ENCODE data around the gene GPC6.

GPC6 gene

DNA sequence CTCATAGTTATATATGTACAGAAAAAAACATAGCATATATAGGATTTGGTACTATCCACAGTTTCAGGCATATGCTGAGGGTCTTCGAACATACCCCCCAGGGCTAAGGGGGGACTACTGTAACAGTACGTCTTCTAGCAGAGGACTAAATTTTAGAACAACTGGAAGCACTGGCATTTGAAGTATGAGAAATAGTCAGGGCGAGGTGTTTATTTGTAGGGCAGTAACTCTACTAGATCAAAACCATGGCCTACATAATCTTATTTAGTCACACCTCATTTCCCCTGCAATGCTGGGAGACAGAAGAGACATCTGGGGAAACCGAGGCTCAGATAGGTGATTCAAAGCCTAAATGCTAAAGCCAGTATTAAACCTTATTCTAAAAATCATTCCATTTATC is 1007.2 kb downstream of the GPC6 start:
- DNase-seq = no peak

- DNase-seq = no peak
Observed at GRCh38 chr13:94234738-94235137, 1008.1 kb downstream of the GPC6 start.

GRCh38 chr13:94236132-94236531 is 1009.5 kb downstream of the GPC6 start:
- DNase-seq = no peak

DNA sequence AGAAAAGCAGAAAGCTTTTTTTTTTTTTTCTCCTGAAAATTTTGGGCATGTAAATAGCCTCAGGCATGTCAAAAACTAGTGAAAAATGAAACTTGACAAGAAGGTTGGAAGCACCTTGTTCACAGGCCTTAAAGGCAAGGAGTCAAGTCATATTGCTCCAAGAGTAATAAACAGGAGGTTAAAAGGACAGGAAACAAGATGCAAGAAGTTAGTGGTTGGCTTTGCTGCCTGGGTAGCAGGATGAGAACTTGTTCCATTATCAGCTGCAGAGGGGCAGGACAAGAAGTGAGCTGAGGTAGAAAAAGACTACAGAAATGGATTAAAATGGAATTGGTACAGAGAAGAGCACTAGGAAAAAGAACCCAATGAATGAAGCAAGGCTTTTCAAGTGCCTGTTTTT is 1010.3 kb downstream of the GPC6 start:
- DNase-seq = no peak

GRCh38 chr13:94239135-94239534 is 1012.5 kb downstream of the GPC6 start:
- DNase-seq = no peak

DNA sequence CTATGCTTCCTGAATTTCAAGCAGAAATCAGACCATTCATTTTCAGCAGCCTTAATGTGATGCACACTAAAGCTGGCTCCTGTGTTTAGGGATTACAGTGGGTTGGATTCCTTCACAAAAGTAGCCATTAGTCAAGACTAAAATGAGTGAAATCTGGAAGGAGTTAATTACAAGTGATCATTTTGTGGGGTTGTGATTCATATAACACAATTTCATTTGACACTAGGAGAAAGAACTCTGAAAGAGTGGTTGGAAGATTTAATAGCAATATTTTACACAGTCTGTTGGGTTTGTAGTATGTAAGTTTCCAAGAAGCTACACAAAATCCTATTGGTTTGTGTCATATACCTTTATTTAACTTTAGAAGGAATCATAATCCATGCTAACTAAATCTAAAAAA is 1015.9 kb downstream of the GPC6 start:
- no peak for DNase-seq

GRCh38 chr13:94243551-94243950 is 1016.9 kb downstream of the GPC6 start:
- DNase-seq = no peak

GRCh38 chr13:94246495-94246894 is 1019.9 kb downstream of the GPC6 start:
- no peak for DNase-seq

DNA sequence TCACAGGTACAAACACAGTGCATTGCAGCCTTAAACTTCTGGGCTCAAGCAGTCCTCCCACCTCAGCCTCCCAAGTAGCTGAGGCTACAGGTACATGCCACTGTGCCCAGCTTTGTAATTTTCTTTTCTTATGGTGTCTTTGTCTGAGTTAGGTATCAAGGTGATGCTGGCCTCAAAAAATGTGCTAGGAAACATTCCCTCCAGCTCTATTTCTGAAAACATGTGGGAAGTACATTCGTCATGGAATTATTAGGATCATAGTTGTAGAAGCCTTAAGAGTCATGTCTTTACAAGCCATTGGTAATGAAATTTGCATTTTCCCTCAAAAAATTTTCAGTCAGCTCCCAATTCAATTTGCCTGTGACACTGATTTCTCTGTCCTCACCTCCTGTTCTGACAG is 1021.3 kb downstream of the GPC6 start:
- DNase-seq = no peak

DNA sequence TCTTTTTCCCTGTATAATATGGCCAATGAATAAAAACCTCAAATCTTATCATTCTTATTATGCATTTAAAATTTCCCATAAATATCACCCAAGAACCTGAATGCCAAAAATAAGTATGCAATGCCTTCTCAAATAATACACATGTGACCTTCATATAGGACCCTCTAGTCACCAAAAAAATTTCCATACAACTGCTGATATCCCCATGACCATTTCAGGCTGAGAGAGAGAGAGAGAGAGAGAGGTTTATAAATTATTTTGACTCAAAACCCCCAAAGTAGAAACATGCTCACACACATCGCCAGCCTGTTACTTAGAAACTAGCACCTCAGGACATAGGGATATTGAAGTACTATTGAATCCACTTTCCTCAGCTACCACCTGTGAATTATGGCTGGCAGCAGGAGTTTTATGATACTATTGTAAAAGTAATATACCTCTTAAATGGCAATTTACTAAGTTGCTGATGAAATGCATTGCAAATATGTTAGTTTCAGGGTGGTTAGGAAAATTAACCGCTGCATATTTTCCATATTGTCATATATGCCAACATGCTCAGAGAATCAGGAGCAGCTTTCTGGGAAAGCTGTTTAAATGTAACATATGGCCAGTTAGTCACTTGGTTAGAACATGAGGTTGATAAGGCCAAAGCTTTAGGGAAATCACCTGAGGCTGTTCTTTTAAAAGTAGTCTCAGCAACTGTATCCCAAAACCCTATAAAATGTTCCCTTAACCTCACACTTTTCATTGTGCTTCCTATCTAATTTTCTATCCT is 1022.0 kb downstream of the GPC6 start:
- no peak for DNase-seq

DNA sequence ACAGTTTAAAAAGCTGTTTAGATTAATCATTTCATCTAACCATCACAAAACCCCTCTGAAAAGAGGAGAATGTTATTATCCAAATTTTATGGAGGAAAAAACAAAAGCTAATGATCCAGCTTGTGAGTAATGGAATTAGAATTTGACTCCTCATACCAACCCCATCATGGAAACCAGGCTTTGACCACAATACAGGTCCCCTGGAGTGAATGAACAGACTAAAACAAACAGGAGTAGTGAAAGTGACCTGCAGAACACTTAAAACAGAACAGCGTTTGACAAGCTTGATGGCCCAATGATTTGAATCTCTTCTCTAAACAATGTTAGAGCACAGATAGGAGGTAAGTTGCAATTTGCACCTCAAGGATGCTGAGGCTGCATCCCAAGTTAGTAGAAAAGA is 1022.9 kb downstream of the GPC6 start:
- DNase-seq = peak; percentile 29

DNA sequence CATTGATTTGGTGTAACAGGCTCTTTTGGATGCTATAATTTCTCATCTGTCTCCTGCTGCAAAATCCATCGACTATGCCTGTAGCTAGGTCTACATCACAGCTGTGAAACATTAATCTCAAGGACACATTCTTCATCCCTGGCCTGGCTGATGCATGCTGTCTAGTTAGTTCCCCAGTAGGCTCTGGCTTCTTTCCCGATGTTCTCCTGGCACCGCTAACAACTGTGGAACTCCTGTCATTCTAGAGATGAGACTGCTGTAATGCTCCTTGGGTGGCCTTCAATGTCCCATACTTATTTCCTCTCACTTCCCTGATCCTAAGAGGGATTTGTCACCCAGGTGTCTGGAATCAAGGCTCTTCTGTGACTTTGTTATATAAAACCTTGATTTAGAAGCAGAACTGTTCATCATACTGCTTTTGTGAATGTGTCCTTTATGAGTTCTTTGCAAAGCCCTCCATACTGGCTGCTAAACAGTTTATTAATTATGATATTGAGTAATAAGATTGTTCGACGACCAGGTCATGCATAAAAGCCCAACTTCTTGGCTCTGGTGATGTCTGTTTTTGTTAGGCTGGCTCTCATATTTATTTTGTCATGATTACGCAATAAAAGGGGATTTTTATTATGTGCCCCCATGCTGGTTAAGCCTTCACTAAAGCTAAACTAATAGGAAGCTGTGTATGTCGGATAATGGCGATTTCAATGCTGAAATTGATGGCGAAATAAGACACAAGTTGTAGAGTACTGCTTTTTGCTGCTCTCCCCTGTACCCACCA is 1025.4 kb downstream of the GPC6 start:
- no peak for DNase-seq

DNA sequence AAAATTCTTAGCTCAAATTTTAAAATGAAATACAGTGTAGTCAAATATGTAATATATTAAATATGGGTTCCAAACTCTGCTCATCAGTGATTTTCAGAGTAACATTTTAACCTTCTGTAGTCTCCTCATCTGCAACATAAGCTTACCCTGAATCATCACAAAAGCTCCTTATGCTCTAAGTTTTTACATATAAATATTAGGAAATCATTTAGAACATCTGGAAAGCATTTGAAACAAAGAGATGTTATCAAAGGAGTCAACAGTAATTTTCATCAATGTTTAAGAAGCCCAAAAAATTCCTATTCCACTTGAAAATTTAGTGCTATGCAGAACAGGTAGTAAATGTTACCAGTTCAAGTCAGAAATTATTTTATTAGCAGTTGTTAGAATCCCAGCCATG is 1028.1 kb downstream of the GPC6 start:
- no peak for DNase-seq

DNA sequence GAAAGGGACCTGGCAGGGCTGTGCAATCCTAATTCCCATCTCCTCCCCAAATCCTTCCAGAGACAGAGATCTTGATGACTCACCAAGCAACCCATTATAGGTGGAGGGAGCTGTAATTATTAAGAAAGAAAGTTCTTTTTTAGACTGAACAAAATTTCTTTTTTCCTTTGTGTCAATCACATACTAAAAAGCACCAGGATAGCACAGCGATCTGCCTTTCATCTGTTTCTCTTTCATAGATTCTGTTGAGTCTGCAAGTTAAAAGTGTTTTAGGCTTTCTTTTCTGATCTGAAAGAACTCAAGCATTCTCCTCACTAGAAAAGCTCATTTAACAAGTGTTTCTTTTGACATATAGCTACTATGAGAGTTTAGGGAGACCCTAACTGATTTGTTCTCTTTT is 1030.1 kb downstream of the GPC6 start:
- no peak for DNase-seq

DNA sequence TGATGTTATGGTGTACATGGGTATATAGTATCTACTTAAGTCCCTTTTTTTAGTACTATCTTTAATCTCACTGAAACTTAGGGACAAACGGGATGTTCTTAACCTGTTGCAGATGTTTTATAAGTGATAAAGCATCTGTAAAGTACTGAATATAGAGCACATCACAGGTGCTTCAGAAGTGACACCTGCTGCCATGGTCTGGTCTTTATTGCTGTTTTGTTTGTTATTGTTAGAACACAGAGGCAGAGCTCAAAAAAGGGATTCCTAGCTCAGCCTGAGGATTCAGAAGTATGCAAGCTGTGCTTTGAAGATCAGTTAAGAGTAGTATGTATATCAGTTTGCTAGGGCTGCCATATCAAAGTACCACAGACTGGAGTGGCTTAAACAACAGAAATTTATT is 1033.4 kb downstream of the GPC6 start:
- no peak for DNase-seq

DNA sequence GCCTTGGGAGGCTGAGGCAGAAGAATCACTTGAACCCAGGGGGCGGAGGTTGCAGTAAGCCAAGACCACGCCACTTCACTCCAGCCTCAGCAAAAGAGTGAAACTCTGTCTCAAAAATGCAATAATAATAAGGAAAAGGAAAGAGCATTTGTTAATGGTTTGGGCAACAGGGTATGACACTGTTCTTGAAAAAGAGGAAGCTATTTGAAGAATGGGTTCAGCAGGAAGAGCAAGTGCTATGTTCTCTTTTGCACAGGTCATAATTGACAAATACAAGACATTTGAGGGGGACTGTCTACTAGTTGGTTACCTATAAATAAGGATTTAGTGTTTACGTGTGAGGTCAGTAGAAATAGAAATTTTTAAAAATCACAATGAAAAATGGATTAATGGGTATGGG is 1034.6 kb downstream of the GPC6 start:
- no peak for DNase-seq

GRCh38 chr13:94263038-94263437 is 1036.4 kb downstream of the GPC6 start:
- DNase-seq = no peak

GRCh38 chr13:94267581-94268366 is 1041.2 kb downstream of the GPC6 start:
- no peak for DNase-seq

GRCh38 chr13:94268661-94269060 is 1042.1 kb downstream of the GPC6 start:
- DNase-seq = no peak

DNA sequence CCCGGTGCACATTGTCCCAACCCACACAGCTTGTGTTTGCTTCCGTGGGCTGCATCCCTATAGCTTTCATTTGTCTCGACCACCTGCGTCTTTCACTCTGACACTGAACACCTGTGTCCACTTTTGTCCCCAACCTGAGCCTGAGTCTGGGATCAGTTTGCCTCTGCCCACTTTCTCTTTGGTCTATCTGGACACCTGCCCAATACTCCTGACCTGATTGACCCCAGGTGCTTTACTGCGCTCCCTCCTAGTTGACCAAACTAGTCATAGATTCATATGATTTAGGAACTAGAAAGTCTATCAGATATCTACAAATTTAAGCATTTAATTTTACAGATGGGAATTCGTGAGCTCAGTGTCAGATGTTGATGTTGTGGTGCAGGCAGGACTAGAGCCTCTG is 1043.0 kb downstream of the GPC6 start:
- no peak for DNase-seq

DNA sequence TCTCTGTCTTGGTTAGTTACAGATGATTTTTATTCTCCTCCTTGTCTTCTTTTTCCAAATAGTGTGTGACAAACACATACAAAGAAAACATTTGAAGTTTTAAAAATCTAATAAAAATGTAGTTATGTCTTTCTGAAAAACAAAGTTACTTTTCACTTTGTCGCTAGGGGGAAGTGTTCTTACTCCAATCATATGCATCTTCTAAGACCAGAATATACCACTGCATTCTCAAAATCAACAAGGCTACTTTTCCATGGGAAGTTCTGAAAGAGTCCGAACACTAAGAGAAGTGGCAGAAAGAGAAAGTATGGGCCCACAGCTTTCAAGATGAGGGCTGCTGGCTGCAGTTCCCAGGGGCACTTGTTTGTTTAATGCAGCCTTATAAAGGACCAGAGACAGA is 1043.9 kb downstream of the GPC6 start:
- DNase-seq = no peak

DNA sequence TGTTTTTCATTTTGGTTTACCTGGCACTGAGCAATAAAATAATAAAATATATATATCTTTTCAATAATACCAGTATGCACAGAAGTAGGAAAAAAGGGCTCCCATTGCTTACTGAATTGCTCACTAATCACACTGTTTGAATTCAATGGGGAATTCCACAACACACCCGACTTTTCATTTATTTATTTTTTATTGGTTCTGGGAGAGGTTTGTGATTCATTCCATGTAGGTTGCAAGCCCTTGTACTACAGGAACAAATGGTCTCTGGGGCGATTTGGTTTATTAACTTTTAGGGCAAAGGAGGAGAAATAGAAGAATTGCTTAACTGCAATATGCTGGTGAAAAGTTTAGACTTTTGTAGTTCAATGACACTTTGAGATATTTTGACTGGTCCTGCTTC is 1045.4 kb downstream of the GPC6 start:
- no peak for DNase-seq

DNA sequence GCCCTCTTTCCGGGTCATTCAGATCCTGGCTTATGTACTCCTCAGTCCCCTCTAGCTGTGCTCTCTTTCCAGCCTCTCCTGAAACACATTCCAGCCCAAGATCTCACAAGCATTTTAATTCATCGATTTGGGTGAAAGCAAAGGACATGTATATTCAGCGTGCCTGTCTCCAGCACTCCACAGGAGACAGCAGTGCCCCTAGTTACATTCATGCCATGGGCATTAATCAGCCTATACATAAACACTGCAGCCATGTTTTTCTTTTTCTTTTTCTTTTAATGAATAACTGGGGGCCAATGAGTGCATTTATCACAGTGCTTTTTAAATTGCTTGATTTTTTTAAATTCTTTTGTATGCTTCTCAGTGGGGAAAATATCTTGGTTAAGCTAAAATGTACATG is 1053.7 kb downstream of the GPC6 start:
- DNase-seq = no peak

DNA sequence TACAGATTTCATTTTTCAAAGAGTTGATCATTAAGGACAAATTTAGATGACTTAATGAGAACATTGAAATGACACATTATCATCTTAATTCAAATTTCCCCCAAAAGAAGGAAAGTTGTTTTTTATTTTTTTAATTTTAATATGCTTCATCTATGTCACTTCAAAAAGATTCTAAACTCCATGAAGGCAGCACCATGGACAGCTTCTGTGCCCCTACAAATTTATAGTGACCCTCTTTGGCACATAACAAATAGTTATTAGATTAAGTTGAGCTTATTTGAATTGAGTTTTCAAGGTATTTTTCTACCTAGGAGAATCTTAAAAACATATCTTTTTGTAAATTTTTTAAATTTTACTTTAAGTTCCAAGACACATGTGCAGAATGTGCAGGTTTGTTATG is 1054.2 kb downstream of the GPC6 start:
- DNase-seq = no peak

Data from T1000 (cell line).